ENCODE measurements around the gene RACGAP1.

DNA sequence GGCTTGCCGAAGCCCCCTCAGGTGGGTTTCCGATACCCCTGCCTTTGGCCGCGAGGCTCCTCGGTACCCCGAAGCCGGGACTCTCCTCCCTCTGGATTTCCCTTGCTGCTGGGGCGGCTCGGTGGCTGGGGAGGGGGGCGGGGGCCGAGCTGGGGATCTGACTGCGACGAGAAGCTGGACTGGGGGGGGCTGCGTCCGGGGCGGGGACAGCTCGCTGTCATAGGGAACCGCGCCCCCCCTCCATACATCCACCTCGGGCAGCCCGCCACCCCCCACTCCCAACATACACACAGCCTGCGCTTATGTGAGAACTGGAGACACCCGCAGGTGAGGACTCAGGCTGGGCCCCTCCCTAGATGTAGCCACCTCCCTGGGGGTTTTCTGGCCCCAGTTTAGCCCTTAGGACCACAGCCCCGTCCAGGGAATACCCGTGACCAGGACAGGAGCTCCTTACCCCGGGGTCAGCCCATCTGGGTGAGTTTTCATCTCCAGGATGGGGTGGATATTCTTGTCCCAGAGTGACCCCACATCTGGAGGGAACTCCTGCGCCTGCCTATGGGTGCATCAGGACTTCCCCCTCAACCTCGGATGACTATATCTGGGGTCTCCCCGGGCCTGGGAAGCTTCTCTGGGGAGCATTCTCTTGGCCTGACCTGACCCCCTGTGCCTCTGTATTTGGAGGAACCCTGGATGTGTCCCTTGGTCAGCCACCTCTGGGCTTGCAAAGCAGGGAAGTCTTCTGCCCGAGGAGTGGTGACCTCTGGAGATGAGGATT is 32.8 kb upstream of the RACGAP1 start:
- TF ChIP-seq, protein P1, sequence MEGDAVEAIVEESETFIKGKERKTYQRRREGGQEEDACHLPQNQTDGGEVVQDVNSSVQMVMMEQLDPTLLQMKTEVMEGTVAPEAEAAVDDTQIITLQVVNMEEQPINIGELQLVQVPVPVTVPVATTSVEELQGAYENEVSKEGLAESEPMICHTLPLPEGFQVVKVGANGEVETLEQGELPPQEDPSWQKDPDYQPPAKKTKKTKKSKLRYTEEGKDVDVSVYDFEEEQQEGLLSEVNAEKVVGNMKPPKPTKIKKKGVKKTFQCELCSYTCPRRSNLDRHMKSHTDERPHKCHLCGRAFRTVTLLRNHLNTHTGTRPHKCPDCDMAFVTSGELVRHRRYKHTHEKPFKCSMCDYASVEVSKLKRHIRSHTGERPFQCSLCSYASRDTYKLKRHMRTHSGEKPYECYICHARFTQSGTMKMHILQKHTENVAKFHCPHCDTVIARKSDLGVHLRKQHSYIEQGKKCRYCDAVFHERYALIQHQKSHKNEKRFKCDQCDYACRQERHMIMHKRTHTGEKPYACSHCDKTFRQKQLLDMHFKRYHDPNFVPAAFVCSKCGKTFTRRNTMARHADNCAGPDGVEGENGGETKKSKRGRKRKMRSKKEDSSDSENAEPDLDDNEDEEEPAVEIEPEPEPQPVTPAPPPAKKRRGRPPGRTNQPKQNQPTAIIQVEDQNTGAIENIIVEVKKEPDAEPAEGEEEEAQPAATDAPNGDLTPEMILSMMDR (IDR thresholded peaks at IDR 0.05): no peak
- no peak for TF ChIP-seq POLR2A (IDR thresholded peaks at IDR 0.05)
